SW 1271 (cell line): Measurements from ENCODE around the gene TIAL1.
"Not testable (repeated sequence)": the region's sequence is repeated elsewhere in the genome, so short reads cannot be mapped to it uniquely, and the experiment has no call there.

Experiments used
- DNase-seq, 2 experiments: peaks; one replicate each; lab custom pipeline; 2025; lab: John Stamatoyannopoulos, UW

Gene TIAL1, protein sequence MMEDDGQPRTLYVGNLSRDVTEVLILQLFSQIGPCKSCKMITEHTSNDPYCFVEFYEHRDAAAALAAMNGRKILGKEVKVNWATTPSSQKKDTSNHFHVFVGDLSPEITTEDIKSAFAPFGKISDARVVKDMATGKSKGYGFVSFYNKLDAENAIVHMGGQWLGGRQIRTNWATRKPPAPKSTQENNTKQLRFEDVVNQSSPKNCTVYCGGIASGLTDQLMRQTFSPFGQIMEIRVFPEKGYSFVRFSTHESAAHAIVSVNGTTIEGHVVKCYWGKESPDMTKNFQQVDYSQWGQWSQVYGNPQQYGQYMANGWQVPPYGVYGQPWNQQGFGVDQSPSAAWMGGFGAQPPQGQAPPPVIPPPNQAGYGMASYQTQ

DNA sequence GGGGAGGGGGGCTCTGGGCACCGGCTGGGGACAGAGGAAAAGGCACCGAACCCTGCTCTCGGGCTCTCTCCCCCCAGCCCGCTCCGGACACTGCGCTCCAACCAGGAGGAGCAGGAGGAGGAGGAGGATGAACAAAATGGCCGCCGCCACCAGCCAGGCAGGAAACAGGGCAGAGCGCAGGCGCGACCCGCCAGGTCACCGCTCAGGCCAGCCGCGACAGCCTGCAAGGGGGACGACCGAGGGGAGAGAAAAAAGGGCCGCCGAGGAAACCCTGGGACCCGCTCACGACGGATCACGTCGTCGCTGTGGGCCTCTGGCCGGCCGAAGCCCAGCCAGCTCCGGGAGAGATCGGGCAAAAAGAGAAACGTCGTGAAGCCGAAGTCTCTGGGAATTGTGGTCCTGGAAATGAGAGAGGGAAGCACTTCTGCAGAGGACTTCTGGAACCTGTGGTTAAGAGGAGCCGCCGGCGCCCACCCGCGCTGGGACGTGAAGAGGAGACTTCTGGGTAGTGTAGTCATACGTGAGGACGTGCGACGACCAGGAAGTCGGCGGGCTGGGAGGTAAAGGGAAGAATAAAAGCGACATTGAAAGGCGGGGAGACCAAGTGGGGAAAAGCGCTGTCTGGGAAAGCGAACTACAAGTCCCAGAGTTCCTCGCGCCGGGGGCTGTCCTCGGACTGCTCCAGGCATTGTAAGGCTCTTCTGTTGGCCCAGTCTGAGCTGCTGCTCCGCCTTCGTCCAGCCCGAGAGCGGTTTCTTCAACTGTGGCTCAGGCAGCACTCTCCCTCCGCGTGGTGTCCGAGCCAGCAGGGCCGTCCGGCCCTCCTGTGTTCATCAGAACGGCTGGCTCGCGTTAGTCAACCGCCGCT is at the start of gene TIAL1:
TIAL1 (minus strand) TSS at position 428 of the 868 bp plus-strand sequence. CDS start 499 bp downstream, outside the sequence.
- DNase-seq: peak; percentile 94 to 98

- no peak for DNase-seq
Observed at GRCh38 chr10:119644994-119645393, 48.2 kb upstream of the TIAL1 start.

- no peak for DNase-seq
Observed at GRCh38 chr10:119644205-119644814, 47.5 kb upstream of the TIAL1 start.

DNA sequence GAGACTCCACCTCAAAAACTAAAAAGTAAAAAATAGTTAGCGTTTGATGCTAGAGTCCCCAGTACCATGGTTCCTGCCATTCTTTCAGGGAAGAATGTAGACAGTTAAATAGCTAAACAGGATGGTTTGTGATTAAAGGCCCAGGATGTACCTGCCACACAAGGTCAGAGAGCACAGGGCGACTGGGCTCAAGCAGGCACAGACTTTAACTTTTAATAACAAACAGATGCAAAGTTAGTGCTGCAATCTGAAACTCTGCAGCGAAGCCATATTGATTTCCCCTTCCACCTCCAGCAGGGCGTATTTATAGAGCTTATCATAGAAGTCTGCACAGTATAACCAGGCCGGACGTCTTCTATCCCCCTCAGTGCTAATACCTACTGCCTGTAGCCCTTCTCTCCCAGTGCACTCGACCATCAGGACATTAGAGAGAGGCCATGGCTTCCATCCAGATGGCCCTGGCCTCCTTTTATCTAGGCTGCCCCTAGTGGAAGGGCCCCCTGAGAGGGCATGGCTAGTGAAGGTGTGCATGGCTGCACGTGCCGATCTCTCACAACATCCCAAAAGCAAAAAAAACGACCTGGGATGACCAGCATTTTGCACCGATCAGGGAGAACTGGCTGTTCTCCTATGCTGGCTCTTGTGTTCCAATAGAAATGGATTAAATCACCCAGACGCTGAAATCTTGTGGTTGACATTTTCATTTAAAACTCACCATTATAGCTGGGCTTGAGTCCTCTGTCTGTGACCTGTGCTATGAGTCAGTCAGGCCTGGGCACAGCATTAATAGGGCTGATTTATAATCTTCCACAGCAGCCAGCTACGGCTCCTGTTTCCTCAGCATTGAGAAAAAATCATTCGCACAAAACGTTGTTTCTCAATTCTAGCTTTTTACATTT is 46.8 kb upstream of the TIAL1 start:
- DNase-seq: no peak

- DNase-seq: no peak
Observed at GRCh38 chr10:119642556-119643111, 45.9 kb upstream of the TIAL1 start.

DNA sequence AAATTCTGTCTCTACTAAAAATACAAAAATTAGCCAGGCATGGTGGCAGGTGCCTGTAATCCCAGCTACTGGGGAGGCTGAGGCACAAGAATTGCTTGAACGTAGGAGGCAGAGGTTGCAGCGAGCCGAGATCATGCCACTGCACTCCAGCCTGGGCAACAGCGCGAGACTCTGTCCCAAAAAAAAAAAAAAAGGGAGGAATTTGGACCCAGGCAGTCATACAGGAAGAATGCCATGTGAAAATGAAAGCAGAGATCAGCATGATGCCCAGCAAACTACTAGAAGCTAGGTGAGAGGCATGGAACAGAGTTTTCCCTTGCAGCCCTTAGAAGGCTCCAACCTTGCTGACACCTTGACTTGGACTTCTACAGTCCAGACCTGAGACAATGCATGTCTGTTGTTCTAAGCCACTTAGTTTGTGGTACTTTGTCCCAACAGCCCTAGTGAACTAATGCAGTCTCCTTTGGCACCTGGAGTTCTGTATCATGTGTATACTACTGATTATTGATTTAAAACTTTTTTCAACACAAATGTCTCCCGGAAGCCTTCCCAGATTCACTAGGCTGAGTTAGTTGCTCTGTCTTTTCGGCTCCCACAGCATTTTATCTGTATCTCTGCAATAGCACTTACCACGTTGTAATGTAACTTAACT is 44.2 kb upstream of the TIAL1 start:
- DNase-seq: no peak

GRCh38 chr10:119640384-119640783 is 43.6 kb upstream of the TIAL1 start:
- no peak for DNase-seq

DNA sequence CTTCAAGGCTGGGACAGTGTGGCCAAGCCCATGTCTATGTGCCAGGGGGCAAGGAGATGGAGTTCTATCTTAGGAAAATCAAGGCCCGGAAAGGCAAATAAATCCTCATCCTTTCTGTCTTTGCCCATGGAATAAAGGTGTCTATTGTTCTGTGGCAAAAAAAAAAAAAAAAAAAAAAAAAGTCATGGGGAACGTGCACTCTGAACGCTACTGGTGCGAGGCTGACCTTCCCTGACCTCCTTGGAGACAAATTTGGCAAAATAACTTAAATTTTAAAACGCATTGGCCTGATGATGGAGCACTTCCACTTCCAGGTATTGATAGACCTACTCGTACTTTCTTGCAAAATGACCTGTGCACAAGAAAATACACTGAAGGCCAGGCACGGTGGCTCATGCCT is 42.2 kb upstream of the TIAL1 start:
- no peak for DNase-seq

DNA sequence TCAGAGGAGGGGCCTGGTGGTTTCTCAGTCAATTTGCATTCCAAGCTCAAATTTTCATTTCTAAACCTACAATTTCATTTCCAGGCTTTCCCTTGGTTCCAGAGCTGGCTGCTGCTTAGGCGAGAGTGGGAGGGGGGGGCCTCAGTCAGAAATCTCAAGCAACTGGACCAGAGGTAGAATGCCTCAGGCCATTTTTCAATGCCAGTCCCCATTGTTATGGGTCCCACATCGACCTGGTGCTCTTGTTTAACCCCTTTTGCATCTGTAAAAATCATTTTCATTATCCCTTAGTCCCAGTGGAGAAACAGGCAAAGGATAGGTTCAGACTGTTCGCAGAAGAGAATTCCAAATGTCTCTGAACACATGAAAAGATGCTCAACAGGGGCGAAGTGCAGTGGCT is 40.9 kb upstream of the TIAL1 start:
- DNase-seq: no peak

DNA sequence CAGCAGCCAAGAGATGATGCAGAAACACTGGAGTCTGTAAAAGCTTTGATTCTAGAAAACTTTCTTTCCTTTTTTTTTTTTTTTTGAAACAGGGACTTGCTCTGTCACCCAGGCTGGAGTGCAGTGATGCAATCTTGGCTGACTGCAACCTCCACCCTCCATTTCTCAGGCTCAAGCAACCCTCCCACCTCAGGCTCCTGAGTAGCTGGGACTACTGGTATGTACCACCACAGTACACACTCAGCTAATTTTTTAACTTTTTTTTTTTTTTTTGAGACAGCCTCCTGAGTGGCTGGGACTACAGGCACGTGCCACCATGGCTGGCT is 37.4 kb upstream of the TIAL1 start:
- DNase-seq: no peak

DNA sequence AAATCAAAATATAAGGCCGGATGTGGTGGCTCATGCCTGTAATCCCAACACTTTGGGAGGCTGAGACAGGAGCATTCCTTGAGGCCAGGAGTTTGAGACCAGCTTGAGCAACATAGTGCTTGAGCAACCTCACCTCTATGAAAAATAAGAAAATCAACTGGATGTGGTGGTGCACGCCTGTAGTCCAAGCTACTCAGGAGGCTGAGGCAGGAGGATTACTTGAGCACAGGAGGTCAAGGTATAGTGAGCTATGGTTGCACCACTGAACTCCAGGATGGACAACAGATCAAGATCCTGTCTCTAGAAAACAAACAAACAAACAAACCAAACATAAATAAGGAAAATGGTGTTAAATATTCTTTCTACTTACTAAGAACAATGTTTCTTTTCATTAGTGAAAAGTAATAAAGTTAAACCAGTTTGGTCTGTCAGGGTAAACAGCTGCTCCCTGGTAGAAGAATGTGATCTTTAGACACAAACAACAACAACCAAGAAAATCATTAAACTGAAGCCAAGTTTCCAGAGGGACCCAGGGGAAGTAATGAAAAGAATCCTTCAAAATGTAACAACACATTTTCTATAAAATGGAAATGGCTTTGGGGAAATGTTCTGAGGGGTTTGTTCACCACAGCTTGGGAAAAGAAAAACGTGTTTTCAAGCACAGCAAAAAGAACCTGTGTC is 36.9 kb upstream of the TIAL1 start:
- DNase-seq: no peak

- no peak for DNase-seq
Observed at GRCh38 chr10:119630300-119630699, 33.5 kb upstream of the TIAL1 start.

DNA sequence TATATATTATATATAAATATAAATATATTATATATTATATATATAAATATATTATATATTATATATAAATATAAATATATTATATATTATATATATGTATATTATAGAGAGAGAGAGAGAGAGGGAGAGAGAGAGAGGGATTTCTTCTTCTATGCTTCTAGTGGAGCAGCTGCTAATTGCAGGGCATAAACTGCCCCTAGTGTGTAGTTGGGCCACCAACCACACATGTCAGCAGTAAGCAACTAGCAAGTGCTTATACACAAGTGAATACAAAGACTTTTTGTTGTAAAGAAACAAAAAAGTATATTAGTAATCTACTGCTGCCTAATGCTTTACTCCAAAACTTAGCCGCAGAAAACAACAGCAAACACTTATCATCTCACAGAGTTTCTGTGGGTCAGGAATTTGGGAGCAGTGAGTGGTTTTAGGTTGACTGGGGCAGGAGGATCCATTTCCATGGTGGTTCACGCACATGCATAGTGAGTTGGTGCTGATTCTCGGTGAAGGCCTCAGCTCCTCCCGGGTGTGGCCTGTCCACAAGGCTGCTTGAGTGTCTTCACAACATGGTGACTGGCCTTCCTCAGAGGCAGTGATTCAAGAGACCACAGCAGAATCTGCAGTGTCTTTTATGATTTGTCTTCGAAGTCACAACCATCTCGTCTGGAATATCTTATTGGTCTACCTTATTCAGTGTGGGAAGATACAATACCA is 29.0 kb upstream of the TIAL1 start:
- DNase-seq: no peak

- DNase-seq: no peak
Observed at GRCh38 chr10:119621078-119621384, 24.3 kb upstream of the TIAL1 start.

GRCh38 chr10:119620241-119621077 is 23.7 kb upstream of the TIAL1 start:
- no peak for DNase-seq

- not testable (repeated sequence) for DNase-seq
Observed at GRCh38 chr10:119619811-119620210, 23.0 kb upstream of the TIAL1 start.

GRCh38 chr10:119619215-119619614 is 22.5 kb upstream of the TIAL1 start:
- DNase-seq: no peak

GRCh38 chr10:119616882-119617570 is 20.3 kb upstream of the TIAL1 start:
- DNase-seq: no peak
